HepG2 (cell line): Measurements from ENCODE around the gene OXLD1. TPM values are rescaled to one million over a fixed set of nuclear protein-coding genes. Genes with fewer than 3 reads are reported as not detected.

Experiments used
- ARID5B ChIP-seq: IDR thresholded peaks from 2 replicates; pipeline ENCODE4 v1.4.0; 2020; ENCODE audit warnings: mild to moderate bottlenecking, missing genetic modification reagents
- CBX1 ChIP-seq: IDR thresholded peaks from one replicate; pipeline ENCODE4 v1.6.1; 2016; ENCODE audit warnings: antibody characterized with exemption, low read depth
- KLF13 ChIP-seq: sonication (generic); formaldehyde crosslinking; IDR thresholded peaks from 2 replicates; pipeline ENCODE4 v1.4.0; 2020; ENCODE audit warnings: mild to moderate bottlenecking, missing genetic modification reagents
- MIXL1 ChIP-seq: IDR thresholded peaks from 2 replicates; pipeline ENCODE4 v1.6.1; 2016
- SALL1 ChIP-seq: sonication (generic); formaldehyde crosslinking; IDR thresholded peaks from 2 replicates; pipeline ENCODE4 v1.8.0; 2022; ENCODE audit warnings: mild to moderate bottlenecking, missing genetic modification reagents
- SPEN ChIP-seq: sonication (generic); formaldehyde crosslinking; IDR thresholded peaks from 2 replicates; pipeline ENCODE4 v1.5.1; 2020; ENCODE audit warnings: low read depth, mild to moderate bottlenecking, missing genetic modification reagents
- TFDP1 ChIP-seq: IDR thresholded peaks from 2 replicates; pipeline ENCODE4 v1.6.1; 2016; ENCODE audit warnings: missing compliant biosample characterization, missing genetic modification reagents, borderline replicate concordance
- U2AF1 ChIP-seq: fragments of 200-400 bp; formaldehyde crosslinking; optimal IDR thresholded peaks from 2 replicates; pipeline ENCODE3; 2017; ENCODE audit warnings: mild to moderate bottlenecking, low read depth, low read length
- USF2 ChIP-seq, 2 experiments: sonication (generic) in 1 of 2; formaldehyde crosslinking in 1 of 2; IDR thresholded peaks; 2 replicates each; pipeline versions ENCODE4 v1.5.1 to v1.6.1; 2011 to 2020; ENCODE audit warnings: borderline replicate concordance in 1 of 2, low read depth in 1 of 2, low read length in 1 of 2, mild to moderate bottlenecking in 1 of 2, missing genetic modification reagents in 1 of 2, moderate library complexity in 1 of 2
- XBP1 ChIP-seq: sonication (generic); formaldehyde crosslinking; IDR thresholded peaks from 2 replicates; pipeline ENCODE4 v1.5.0; 2020; ENCODE audit warnings: missing genetic modification reagents
- ZMYM4 ChIP-seq: sonication (generic); formaldehyde crosslinking; IDR thresholded peaks from 2 replicates; pipeline ENCODE4 v1.8.1; 2023; ENCODE audit warnings: mild to moderate bottlenecking, missing genetic modification reagents
- ZNF317 ChIP-seq: sonication (generic); formaldehyde crosslinking; IDR thresholded peaks from 2 replicates; pipeline ENCODE4 v1.5.0; 2020; ENCODE audit warnings: mild to moderate bottlenecking, missing genetic modification reagents
- ZNF547 ChIP-seq: sonication (generic); formaldehyde crosslinking; IDR thresholded peaks from 2 replicates; pipeline ENCODE4 v1.5.1; 2020; ENCODE audit warnings: mild to moderate bottlenecking, missing genetic modification reagents
- ZNF598 ChIP-seq: sonication (generic); formaldehyde crosslinking; IDR thresholded peaks from 2 replicates; pipeline ENCODE4 v1.5.1; 2020; ENCODE audit warnings: mild to moderate bottlenecking, missing genetic modification reagents, borderline replicate concordance
- polyA plus RNA-seq, 8 experiments: library from polyadenylated mRNA; depleted of rRNA in 3 of 8; stranded (reverse) in 7 of 8; unstranded in 1 of 8; fragments of >200 nt; fragmentation: Illumina TruSeq in 4 of 8; extraction: Trizol in 4 of 8; gene quantifications; 2 replicates each; pipeline versions ENCODE4 v1.2.1 to v1.2.3, GENCODE V29; 2011 to 2016; ENCODE audit warnings: low read depth in 4 of 8, missing spikeins in 1 of 8, mixed read lengths in 1 of 8; ENCODE audit not compliant: insufficient read depth in 1 of 8
- total RNA-seq, 5 experiments: library from RNA; depleted of rRNA; stranded (reverse); fragments of >200 nt; fragmentation: Illumina TruSeq; extraction: Trizol; gene quantifications; 2 replicates each; pipeline ENCODE4 v1.2.3, GENCODE V29; 2016; ENCODE audit warnings: low read depth in 1 of 5

OXLD1 gene
- total and polyA plus RNA-seq, 2 of the 13 experiments (the other 11 are each of a cell fraction or from before 2014, with no cell fraction given), result 27.1 to 37.5 TPM

DNA sequence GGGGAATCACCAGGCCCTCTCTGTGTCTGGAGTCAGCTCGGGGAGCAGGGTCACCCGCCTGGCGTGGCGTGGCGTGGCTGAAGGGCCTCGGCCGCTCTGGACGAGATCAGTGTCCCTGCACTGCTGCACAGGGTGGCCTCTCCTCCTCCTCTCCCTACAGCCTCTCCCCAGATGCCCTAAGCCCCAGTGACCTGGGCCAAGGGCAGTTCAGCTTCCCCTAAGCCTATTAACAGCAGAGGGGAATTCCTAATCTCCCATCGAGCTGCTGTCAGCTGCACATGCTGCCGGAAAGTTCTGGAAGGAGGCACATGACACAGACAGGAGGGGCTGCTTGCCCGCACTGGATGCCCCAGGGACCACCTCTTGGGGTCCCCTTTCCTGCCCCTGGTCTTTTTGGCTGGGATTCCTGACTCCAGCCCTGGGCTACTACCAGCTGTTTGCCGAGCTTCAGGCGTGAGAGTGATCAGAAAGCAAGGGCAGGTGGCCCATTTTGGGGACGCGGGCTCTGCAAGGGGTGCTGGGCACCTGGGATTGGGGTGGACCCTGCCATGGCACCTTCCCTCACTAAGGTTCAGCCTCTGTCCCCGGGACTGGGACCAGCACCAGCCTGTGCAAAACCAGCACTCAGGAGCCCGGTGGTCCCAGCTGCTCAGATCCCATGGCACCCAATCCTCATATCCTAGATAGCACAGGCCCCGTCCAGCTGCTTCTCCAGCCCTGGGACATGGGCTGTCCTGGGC is 10.9 kb downstream of the OXLD1 start (continued):
- peak; percentile 37; the same call in 1 of the 2 replicates for TF ChIP-seq ARID5B (CRISPR knock-in tag)
- TF ChIP-seq SALL1, result peak; percentile 86
- peak; percentile 93 for TF ChIP-seq MIXL1 (CRISPR knock-in tag)
- peak; percentile 61; the same call in 1 of the 2 replicates for TF ChIP-seq SPEN (CRISPR knock-in tag)
- TF ChIP-seq XBP1 (CRISPR knock-in tag), result no peak
- TF ChIP-seq ZMYM4 (CRISPR knock-in tag), result 0 out of 2 replicates have a peak, but pooled peaks have one; percentile 38
- TF ChIP-seq ZNF598 (CRISPR knock-in tag), result 0 out of 2 replicates have a peak, but pooled peaks have one; percentile 24
- TF ChIP-seq TFDP1 (CRISPR knock-in tag), result peak; percentile 58; the same call in 1 of the 2 replicates
- TF ChIP-seq KLF13 (CRISPR knock-in tag), result no peak
- no peak for TF ChIP-seq ZNF317 (CRISPR knock-in tag)
- TF ChIP-seq ZNF547 (CRISPR knock-in tag), result peak; percentile 63; the same call in 1 of the 2 replicates
- TF ChIP-seq USF2 (IDR thresholded peaks at IDR 0.05; ENCODE audit: low read depth, low read length), result no peak
- TF ChIP-seq USF2 (CRISPR knock-in tag; IDR thresholded peaks at IDR 0.05; ENCODE audit: borderline replicate concordance), result no peak
- no peak for TF ChIP-seq U2AF1
- TF ChIP-seq CBX1, result no peak
